Measurements from ENCODE around the gene TRNAU1AP.
A peak's percentile ranks its signal among the peaks of the same experiment; 100 is the strongest.

The TRNAU1AP gene

GRCh38 chr1:28552758-28553663 lies at the start of gene TRNAU1AP:
TSS of gene TRNAU1AP (plus strand) at chr1:28553085. CDS start at chr1:28553111, 26 bp downstream.
- peaks cover 3% of the 10 kb centered on the region; the same call in 1 of the 2 replicates for H3K4me1 ChIP-seq (ENCODE audit: low read length)
- no peak for TF ChIP-seq EZH2phosphoT487 (IDR thresholded peaks at IDR 0.05; ENCODE audit: low read depth)
- TF ChIP-seq CTCF (IDR thresholded peaks at IDR 0.05; ENCODE audit: low read depth, low read length): no peak
- H3K9me3 ChIP-seq (ENCODE audit: insufficient read depth, low read length): no peaks in the 10 kb centered on the region
- peak within 1 kb of the TSS; percentile 99 for H3K4me3 ChIP-seq (ENCODE audit: low read length)
- no peaks in the 10 kb centered on the region for H3K36me3 ChIP-seq (replicated peaks; ENCODE audit: low read depth, low read length)
- peak within 1 kb of the TSS; percentile 66 for H3K27ac ChIP-seq (ENCODE audit: low read length)
- peak within 1 kb of the TSS; percentile 94 for H3K4me2 ChIP-seq (ENCODE audit: low read length)
- H3K27me3 ChIP-seq (ENCODE audit: low read depth, low read length): no peaks in the 10 kb centered on the region
- peak within 1 kb of the TSS; percentile 96 for H3K9ac ChIP-seq (ENCODE audit: low read length)
- peaks cover 7% of the 10 kb centered on the region for H3K79me2 ChIP-seq (ENCODE audit: low read length)
- H4K20me1 ChIP-seq (ENCODE audit: insufficient read depth, low read length): no peaks in the 10 kb centered on the region
- H2AFZ ChIP-seq (ENCODE audit: low read depth, low read length): peak within 1 kb of the TSS; percentile 92

DNA sequence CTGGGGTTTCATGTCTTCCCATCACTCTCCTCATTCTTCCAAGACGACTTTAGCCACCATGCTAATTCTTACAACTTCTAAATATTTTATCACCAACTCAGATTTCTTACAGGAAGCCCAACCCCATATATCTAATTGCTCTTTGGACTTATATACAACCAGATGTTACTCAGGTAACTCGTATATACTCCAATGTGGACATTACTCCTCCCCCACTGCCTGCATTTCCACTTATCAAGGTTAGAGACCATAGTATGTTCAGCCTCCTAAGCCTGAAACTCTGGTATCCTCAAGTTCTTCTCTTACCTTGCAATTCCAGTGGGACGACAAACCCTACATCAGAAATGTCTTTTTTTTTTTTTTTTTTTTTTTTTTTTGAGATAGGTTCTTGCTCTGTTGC lies 49.8 kb upstream of the TRNAU1AP start:
- no peak overlapping the region for H3K9ac ChIP-seq (ENCODE audit: low read length)
- no peak overlapping the region for H2AFZ ChIP-seq (ENCODE audit: low read depth, low read length)
- no peak overlapping the region for H3K4me2 ChIP-seq (ENCODE audit: low read length)
- peaks cover 19% of the 10 kb centered on the region for H3K36me3 ChIP-seq (replicated peaks; ENCODE audit: low read depth, low read length)
- TF ChIP-seq EZH2phosphoT487 (IDR thresholded peaks at IDR 0.05; ENCODE audit: low read depth) (no peak), CTCF (IDR thresholded peaks at IDR 0.05; ENCODE audit: low read depth, low read length) (no peak)
- no peak overlapping the region for H3K4me3 ChIP-seq (ENCODE audit: low read length)
- no peaks in the 10 kb centered on the region for H3K27me3 ChIP-seq (ENCODE audit: low read depth, low read length)
- H4K20me1 ChIP-seq (ENCODE audit: insufficient read depth, low read length): no peaks in the 10 kb centered on the region
- no peaks in the 10 kb centered on the region for H3K9me3 ChIP-seq (ENCODE audit: insufficient read depth, low read length)
- no peak overlapping the region for H3K27ac ChIP-seq (ENCODE audit: low read length)
- H3K79me2 ChIP-seq (ENCODE audit: low read length): peaks cover 29% of the 10 kb centered on the region
- peaks cover 5% of the 10 kb centered on the region for H3K4me1 ChIP-seq (ENCODE audit: low read length)

DNA sequence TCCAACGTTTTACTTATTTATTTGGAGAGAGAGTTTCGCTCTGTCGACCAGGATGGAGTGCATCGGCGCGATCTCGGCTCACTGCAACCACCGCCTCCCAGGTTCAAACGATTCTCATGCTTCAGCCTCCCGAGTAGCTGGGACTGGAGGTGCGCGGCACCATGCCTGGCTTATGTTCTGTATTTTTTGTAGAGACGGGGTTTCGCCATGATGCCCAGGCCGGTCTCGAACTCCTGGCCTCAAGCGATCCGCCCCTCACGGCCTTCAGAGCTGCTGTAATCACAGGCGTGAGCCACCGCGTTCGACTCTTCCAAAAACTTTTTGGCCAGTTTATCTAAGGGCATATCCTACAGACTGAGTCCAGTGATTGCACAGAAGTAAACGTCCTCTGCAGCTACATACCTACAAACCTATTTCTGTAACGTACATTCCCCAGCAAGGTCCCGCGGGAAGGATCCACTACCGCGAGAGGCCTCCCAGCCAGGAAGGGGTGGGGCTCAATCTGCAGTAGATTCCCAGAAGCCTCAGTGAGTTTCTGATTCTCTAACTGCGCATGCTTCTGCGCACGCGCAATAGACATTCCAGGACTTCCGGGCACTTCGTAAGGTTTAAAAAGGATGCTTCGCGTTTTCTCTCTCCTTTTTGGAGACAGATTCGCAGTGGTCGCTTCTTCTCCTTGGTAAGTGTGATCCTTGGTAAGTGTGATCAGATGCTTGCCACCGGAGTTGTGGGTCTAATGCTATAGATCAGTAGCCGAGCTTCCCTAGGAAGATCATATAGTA lies 47.3 kb upstream of the TRNAU1AP start, which contains the start of gene RCC1:
TSS of gene RCC1 (plus strand) at position 638 of the 782 bp plus-strand sequence. CDS start 23,824 bp downstream, outside the sequence.
- no peaks in the 10 kb centered on the region for H3K9me3 ChIP-seq (ENCODE audit: insufficient read depth, low read length)
- TF ChIP-seq EZH2phosphoT487 (IDR thresholded peaks at IDR 0.05; ENCODE audit: low read depth) (no peak), CTCF (IDR thresholded peaks at IDR 0.05; ENCODE audit: low read depth, low read length) (no peak)
- H4K20me1 ChIP-seq (ENCODE audit: insufficient read depth, low read length): peaks cover 21% of the 10 kb centered on the region
- peak within 1 kb of the TSS; percentile 96 for H3K9ac ChIP-seq (ENCODE audit: low read length)
- no peaks in the 10 kb centered on the region for H3K27me3 ChIP-seq (ENCODE audit: low read depth, low read length)
- peak within 1 kb of the TSS; percentile 89 for H3K4me3 ChIP-seq (ENCODE audit: low read length)
- H3K4me1 ChIP-seq (ENCODE audit: low read length): peaks cover 29% of the 10 kb centered on the region
- H2AFZ ChIP-seq (ENCODE audit: low read depth, low read length): peak within 1 kb of the TSS; percentile 92
- H3K27ac ChIP-seq (ENCODE audit: low read length): peak within 1 kb of the TSS; percentile 86
- peaks cover 44% of the 10 kb centered on the region for H3K36me3 ChIP-seq (replicated peaks; ENCODE audit: low read depth, low read length)
- H3K79me2 ChIP-seq (ENCODE audit: low read length): peaks cover 54% of the 10 kb centered on the region
- H3K4me2 ChIP-seq (ENCODE audit: low read length): peak within 1 kb of the TSS; percentile 97

DNA sequence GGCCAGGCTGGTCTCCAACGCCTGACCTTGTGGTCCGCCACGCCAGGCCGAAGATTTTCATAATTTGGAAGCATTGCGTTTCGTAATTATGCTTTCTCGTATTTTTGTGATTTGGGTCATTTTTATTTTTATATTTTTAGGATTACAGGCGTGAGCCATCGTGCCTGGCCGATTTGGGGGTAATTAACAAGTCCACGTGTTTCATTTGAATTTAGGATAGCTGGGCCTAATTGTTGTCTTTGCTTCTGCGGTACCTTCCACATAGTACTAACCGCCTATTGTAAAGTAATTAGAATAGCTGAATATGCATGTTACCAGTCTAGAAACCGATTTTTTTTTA lies 46.0 kb upstream of the TRNAU1AP start:
- Histone ChIP-seq H3K79me2 (ENCODE audit: low read length) (peaks cover 54% of the 10 kb centered on the region), H3K27me3 (ENCODE audit: low read depth, low read length) (no peaks in the 10 kb centered on the region), H4K20me1 (ENCODE audit: insufficient read depth, low read length) (peaks cover 26% of the 10 kb centered on the region), H3K4me1 (ENCODE audit: low read length) (peaks cover 35% of the 10 kb centered on the region), H3K27ac (ENCODE audit: low read length) (peak overlapping the region; percentile 86), H3K36me3 (replicated peaks; ENCODE audit: low read depth, low read length) (peaks cover 51% of the 10 kb centered on the region), H2AFZ (ENCODE audit: low read depth, low read length) (no peak overlapping the region), H3K9me3 (ENCODE audit: insufficient read depth, low read length) (no peaks in the 10 kb centered on the region), H3K4me2 (ENCODE audit: low read length) (peak overlapping the region; percentile 97), H3K4me3 (ENCODE audit: low read length) (peak overlapping the region; percentile 89), H3K9ac (ENCODE audit: low read length) (peak overlapping the region; percentile 96)
- TF ChIP-seq EZH2phosphoT487 (IDR thresholded peaks at IDR 0.05; ENCODE audit: low read depth) (no peak), CTCF (IDR thresholded peaks at IDR 0.05; ENCODE audit: low read depth, low read length) (no peak)

All from OCI-LY3 (cell line).